Caco-2 (cell line): Measurements from ENCODE around the gene PPP2R5C. TPM values are rescaled to one million over a fixed set of nuclear protein-coding genes. Genes with fewer than 3 reads are reported as not detected.

Source experiments
- BruUV-seq: library from RNA; stranded (reverse); fragments of 400-500 nt; replicated peaks from 2 replicates; lab custom pipeline; 2021; lab: Mats Ljungman, UMichigan
- CTCF ChIA-PET: fragments of 300-600 bp; sonication (Branson Sonifier 250); formaldehyde crosslinking; loops from one replicate; lab custom pipeline; 2022; ENCODE audit warnings: antibody characterized with exemption; lab: Charles Lee
- POLR2A ChIA-PET: fragments of 300-600 bp; sonication (Branson Sonifier 250); formaldehyde crosslinking; loops from one replicate; lab custom pipeline; 2022; ENCODE audit warnings: antibody characterized with exemption; lab: Charles Lee
- DNase-seq, 2 experiments: peaks; one replicate each; pipeline versions ENCODE4 v3.0.0 to v3.0.0-alpha.2; 2020 to 2022
- H3K27me3 ChIP-seq: replicated peaks from 2 replicates; pipeline ENCODE4 v1.6.0; 2011; ENCODE audit warnings: low read length; ENCODE audit not compliant: control insufficient read depth, insufficient read depth
- H3K36me3 ChIP-seq: 2 replicates; pipeline ENCODE4 v1.5.1; 2011; ENCODE audit warnings: low read length; ENCODE audit not compliant: control insufficient read depth, insufficient read depth
- H3K4me1 ChIP-seq: fragments of 250-450 bp; sonication (Bioruptor Pico); 2 replicates; pipeline ENCODE4 v1.5.1; 2020; ENCODE audit warnings: mild to moderate bottlenecking
- H3K4me3 ChIP-seq: 2 replicates; pipeline ENCODE4 v1.5.1; 2011; ENCODE audit warnings: low read depth, mild to moderate bottlenecking, control low read depth, low read length
- H3K9me3 ChIP-seq: fragments of 250-450 bp; sonication (Bioruptor Pico); 2 replicates; pipeline ENCODE4 v1.5.1; 2020; ENCODE audit warnings: mild to moderate bottlenecking, moderate library complexity
- H3K27ac Mint-ChIP-seq: one replicate; pipeline ENCODE4 v1.8.0; 2022; ENCODE audit warnings: mixed read lengths; ENCODE audit not compliant: unreplicated experiment
- H3K27me3 Mint-ChIP-seq: one replicate; pipeline ENCODE4 v1.8.0; 2022; ENCODE audit warnings: mixed read lengths; ENCODE audit not compliant: insufficient read depth, unreplicated experiment
- H3K36me3 Mint-ChIP-seq: one replicate; pipeline ENCODE4 v1.8.0; 2022; ENCODE audit warnings: mild to moderate bottlenecking, mixed read lengths; ENCODE audit not compliant: insufficient read depth, unreplicated experiment
- H3K4me1 Mint-ChIP-seq: one replicate; pipeline ENCODE4 v1.8.0; 2022; ENCODE audit warnings: low read depth, mixed read lengths; ENCODE audit not compliant: unreplicated experiment
- H3K4me3 Mint-ChIP-seq: one replicate; pipeline ENCODE4 v1.8.0; 2022; ENCODE audit warnings: mild to moderate bottlenecking, moderate library complexity, mixed read lengths; ENCODE audit not compliant: unreplicated experiment
- H3K9me3 Mint-ChIP-seq: one replicate; pipeline ENCODE4 v1.8.0; 2022; ENCODE audit warnings: mixed read lengths; ENCODE audit not compliant: unreplicated experiment
- CTCF ChIP-seq, 2 experiments: fragments of 200-600 bp in 1 of 2; IDR thresholded peaks; 1 replicate in 1 of 2; 2 replicates in 1 of 2; pipeline versions ENCODE4 v1.5.1 to v1.8.0; 2011 to 2022; ENCODE audit warnings: antibody characterized with exemption in 1 of 2, control low read depth in 1 of 2, inconsistent platforms in 1 of 2, low read depth in 1 of 2, low read length in 1 of 2, mild to moderate bottlenecking in 1 of 2, moderate library complexity in 1 of 2; ENCODE audit not compliant: insufficient read depth in 1 of 2, severe bottlenecking in 1 of 2, unreplicated experiment in 1 of 2
- intact Hi-C: fragments of 100-400 bp; cut with micrococcal nuclease; formaldehyde crosslinking; loops from one replicate; pipeline ENCODE4 v1.10.0; 2022; ENCODE audit not compliant: unreplicated experiment
- total RNA-seq: library from RNA; stranded (reverse); gene quantifications from 2 replicates; pipeline ENCODE4 v1.2.3, GENCODE V29; 2022

Gene PPP2R5C
- total RNA-seq, 1 experiment from 2014 or later: 97.5 TPM

GRCh38 chr14:101926085-101926484, 164.6 kb downstream of the PPP2R5C start:
- CTCF ChIA-PET: no interaction called here
- BruUV-seq: no TSS peak

GRCh38 chr14:101926620-101927019, 165.1 kb downstream of the PPP2R5C start:
- Histone ChIP-seq H3K27me3 (no peaks in the 10 kb centered on the region), H3K4me3 (no peak overlapping the region), H3K9me3 (no peaks in the 10 kb centered on the region), H3K4me1 (no peaks in the 10 kb centered on the region), H3K36me3 (no peaks in the 10 kb centered on the region)
- H3K9me3 Mint-ChIP-seq: no peaks in the 10 kb centered on the region
- CTCF ChIA-PET: no interaction called here
- TF ChIP-seq CTCF (IDR thresholded peaks at IDR 0.05; ENCODE audit: insufficient read depth in 1 of 2, low read depth in 1 of 2, low read length in 1 of 2, severe bottlenecking in 1 of 2, unreplicated experiment in 1 of 2): no peak
- H3K27me3 Mint-ChIP-seq: no peaks in the 10 kb centered on the region
- H3K4me3 Mint-ChIP-seq: no peak overlapping the region
- no peak overlapping the region for H3K27ac Mint-ChIP-seq
- intact Hi-C loops: no loop called here
- H3K36me3 Mint-ChIP-seq: peaks cover 16% of the 10 kb centered on the region
- no peaks in the 10 kb centered on the region for H3K4me1 Mint-ChIP-seq
- no TSS peak for BruUV-seq
- no peak for DNase-seq
- POLR2A ChIA-PET: no interaction called here

More at GRCh38 chr14:101926085-101926484, 164.6 kb downstream of the PPP2R5C start:
- H3K9me3 ChIP-seq: no peaks in the 10 kb centered on the region
- Mint-ChIP-seq H3K4me1 (no peaks in the 10 kb centered on the region), H3K4me3 (no peak overlapping the region), H3K36me3 (peaks cover 21% of the 10 kb centered on the region), H3K27me3 (no peaks in the 10 kb centered on the region), H3K9me3 (no peaks in the 10 kb centered on the region), H3K27ac (no peak overlapping the region)
- H3K4me3 ChIP-seq: no peak overlapping the region
- no peak for TF ChIP-seq CTCF (IDR thresholded peaks at IDR 0.05; ENCODE audit: insufficient read depth in 1 of 2, low read depth in 1 of 2, low read length in 1 of 2, severe bottlenecking in 1 of 2, unreplicated experiment in 1 of 2)
- no peaks in the 10 kb centered on the region for H3K4me1 ChIP-seq
- DNase-seq: no peak
- POLR2A ChIA-PET: no interaction called here
- intact Hi-C loops: no loop called here
- H3K27me3 ChIP-seq: no peaks in the 10 kb centered on the region
- no peaks in the 10 kb centered on the region for H3K36me3 ChIP-seq

- H3K9me3 Mint-ChIP-seq: no peaks in the 10 kb centered on the region
- peaks cover 13% of the 10 kb centered on the region for H3K36me3 Mint-ChIP-seq
- Histone ChIP-seq H3K36me3 (no peaks in the 10 kb centered on the region), H3K4me3 (no peak overlapping the region), H3K4me1 (no peaks in the 10 kb centered on the region), H3K9me3 (no peaks in the 10 kb centered on the region), H3K27me3 (no peaks in the 10 kb centered on the region)
- BruUV-seq: no TSS peak
- H3K4me3 Mint-ChIP-seq: no peak overlapping the region
- CTCF ChIA-PET: no interaction called here
- intact Hi-C loops: no loop called here
- H3K27me3 Mint-ChIP-seq: no peaks in the 10 kb centered on the region
- no peak overlapping the region for H3K27ac Mint-ChIP-seq
- POLR2A ChIA-PET: no interaction called here
- no peak for DNase-seq
- no peaks in the 10 kb centered on the region for H3K4me1 Mint-ChIP-seq
- no peak for TF ChIP-seq CTCF (IDR thresholded peaks at IDR 0.05; ENCODE audit: insufficient read depth in 1 of 2, low read depth in 1 of 2, low read length in 1 of 2, severe bottlenecking in 1 of 2, unreplicated experiment in 1 of 2)
These were observed 166.3 kb downstream of the PPP2R5C start for GRCh38 chr14:101927859-101928258.
